HepG2 (cell line): ENCODE data around the gene SWSAP1. TPM values are rescaled to one million over a fixed set of nuclear protein-coding genes. Genes with fewer than 3 reads are reported as not detected.

Experiments used
- ADNP ChIP-seq: sonication (generic); formaldehyde crosslinking; IDR thresholded peaks from 2 replicates; pipeline ENCODE4 v1.4.0; 2020; ENCODE audit warnings: missing genetic modification reagents
- MAFF ChIP-seq: IDR thresholded peaks from 2 replicates; pipeline ENCODE4 v1.6.1; 2011; ENCODE audit warnings: low read depth, low read length, improper control_type of control experiment
- ZNF383 ChIP-seq: sonication (generic); formaldehyde crosslinking; IDR thresholded peaks from 2 replicates; pipeline ENCODE4 v1.4.0; 2020; ENCODE audit warnings: missing genetic modification reagents, mild to moderate bottlenecking, borderline replicate concordance
- polyA plus RNA-seq, 8 experiments: library from polyadenylated mRNA; depleted of rRNA in 3 of 8; stranded (reverse) in 7 of 8; unstranded in 1 of 8; fragments of >200 nt; fragmentation: Illumina TruSeq in 4 of 8; extraction: Trizol in 4 of 8; gene quantifications; 2 replicates each; pipeline versions ENCODE4 v1.2.1 to v1.2.3, GENCODE V29; 2011 to 2016; ENCODE audit warnings: low read depth in 4 of 8, missing spikeins in 1 of 8, mixed read lengths in 1 of 8; ENCODE audit not compliant: insufficient read depth in 1 of 8
- total RNA-seq, 5 experiments: library from RNA; depleted of rRNA; stranded (reverse); fragments of >200 nt; fragmentation: Illumina TruSeq; extraction: Trizol; gene quantifications; 2 replicates each; pipeline ENCODE4 v1.2.3, GENCODE V29; 2016; ENCODE audit warnings: low read depth in 1 of 5
- TF ChIP-seq, protein P1 (sequence below), 2 experiments: fragments of 450-650 bp in 1 of 2; sonication (generic) in 1 of 2; formaldehyde crosslinking in 1 of 2; IDR thresholded peaks; 2 replicates each; pipeline versions ENCODE4 v1.6.1 to v1.8.0; 2016 to 2022; ENCODE audit warnings: antibody characterized with exemption in 1 of 2, mild to moderate bottlenecking in 1 of 2, missing genetic modification reagents in 1 of 2
- TF ChIP-seq, protein P2 (sequence below): sonication (generic); formaldehyde crosslinking; IDR thresholded peaks from 2 replicates; pipeline ENCODE4 v1.5.1; 2020; ENCODE audit warnings: mild to moderate bottlenecking, missing genetic modification reagents, moderate library complexity
- TF ChIP-seq, protein P3 (sequence below): sonication (generic); formaldehyde crosslinking; IDR thresholded peaks from 2 replicates; pipeline ENCODE4; 2020; ENCODE audit warnings: missing genetic modification reagents, mild to moderate bottlenecking, borderline replicate concordance

The SWSAP1 gene
- total and polyA plus RNA-seq, 2 of the 13 experiments (the other 11 are each of a cell fraction or from before 2014, with no cell fraction given) = 2.7 to 3.3 TPM

DNA sequence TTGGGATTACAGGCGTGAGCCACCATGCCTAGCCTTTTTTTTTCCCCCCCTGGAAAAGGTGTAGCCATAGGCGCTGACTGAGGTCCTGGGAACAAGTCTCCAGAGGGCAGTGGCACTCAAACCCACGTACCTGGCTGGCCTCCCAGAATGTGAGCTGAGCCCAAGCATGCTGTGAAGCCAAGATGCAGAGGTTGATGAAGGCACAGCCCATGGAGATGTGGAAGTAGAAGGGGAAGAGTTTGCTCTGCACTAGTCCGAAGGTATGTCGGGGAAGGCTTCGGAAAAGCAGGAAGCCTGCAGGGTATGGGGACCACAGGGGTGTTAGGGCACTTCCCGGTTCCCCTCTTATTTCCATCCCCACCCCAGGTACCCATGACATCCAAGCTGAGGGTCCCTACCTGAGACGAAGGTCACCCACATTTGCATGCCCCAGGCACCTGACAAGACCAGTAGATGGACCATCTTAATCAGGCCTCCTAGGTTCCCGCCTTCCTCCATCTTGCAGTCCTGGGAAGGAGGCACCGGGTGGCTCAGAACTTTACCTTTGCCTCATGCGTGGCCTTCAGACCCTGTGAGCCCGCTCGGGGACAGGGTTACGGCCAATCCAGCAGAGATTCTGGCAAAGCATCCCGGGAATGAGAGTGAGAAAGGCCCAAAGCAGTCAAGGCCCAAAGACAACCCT is 29.2 kb upstream of the SWSAP1 start (continued):
- TF ChIP-seq, protein P1, sequence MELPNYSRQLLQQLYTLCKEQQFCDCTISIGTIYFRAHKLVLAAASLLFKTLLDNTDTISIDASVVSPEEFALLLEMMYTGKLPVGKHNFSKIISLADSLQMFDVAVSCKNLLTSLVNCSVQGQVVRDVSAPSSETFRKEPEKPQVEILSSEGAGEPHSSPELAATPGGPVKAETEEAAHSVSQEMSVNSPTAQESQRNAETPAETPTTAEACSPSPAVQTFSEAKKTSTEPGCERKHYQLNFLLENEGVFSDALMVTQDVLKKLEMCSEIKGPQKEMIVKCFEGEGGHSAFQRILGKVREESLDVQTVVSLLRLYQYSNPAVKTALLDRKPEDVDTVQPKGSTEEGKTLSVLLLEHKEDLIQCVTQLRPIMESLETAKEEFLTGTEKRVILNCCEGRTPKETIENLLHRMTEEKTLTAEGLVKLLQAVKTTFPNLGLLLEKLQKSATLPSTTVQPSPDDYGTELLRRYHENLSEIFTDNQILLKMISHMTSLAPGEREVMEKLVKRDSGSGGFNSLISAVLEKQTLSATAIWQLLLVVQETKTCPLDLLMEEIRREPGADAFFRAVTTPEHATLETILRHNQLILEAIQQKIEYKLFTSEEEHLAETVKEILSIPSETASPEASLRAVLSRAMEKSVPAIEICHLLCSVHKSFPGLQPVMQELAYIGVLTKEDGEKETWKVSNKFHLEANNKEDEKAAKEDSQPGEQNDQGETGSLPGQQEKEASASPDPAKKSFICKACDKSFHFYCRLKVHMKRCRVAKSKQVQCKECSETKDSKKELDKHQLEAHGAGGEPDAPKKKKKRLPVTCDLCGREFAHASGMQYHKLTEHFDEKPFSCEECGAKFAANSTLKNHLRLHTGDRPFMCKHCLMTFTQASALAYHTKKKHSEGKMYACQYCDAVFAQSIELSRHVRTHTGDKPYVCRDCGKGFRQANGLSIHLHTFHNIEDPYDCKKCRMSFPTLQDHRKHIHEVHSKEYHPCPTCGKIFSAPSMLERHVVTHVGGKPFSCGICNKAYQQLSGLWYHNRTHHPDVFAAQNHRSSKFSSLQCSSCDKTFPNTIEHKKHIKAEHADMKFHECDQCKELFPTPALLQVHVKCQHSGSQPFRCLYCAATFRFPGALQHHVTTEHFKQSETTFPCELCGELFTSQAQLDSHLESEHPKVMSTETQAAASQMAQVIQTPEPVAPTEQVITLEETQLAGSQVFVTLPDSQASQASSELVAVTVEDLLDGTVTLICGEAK (IDR thresholded peaks at IDR 0.05) = no peak
- TF ChIP-seq, protein P1 (CRISPR knock-in tag; IDR thresholded peaks at IDR 0.05) = 0 out of 2 replicates have a peak, but pooled peaks have one; percentile 3
- TF ChIP-seq MAFF (no peak), ZNF383 (CRISPR knock-in tag) (peak; percentile 56; the same call in 1 of the 2 replicates), ADNP (CRISPR knock-in tag) (no peak)
- TF ChIP-seq, protein P2, sequence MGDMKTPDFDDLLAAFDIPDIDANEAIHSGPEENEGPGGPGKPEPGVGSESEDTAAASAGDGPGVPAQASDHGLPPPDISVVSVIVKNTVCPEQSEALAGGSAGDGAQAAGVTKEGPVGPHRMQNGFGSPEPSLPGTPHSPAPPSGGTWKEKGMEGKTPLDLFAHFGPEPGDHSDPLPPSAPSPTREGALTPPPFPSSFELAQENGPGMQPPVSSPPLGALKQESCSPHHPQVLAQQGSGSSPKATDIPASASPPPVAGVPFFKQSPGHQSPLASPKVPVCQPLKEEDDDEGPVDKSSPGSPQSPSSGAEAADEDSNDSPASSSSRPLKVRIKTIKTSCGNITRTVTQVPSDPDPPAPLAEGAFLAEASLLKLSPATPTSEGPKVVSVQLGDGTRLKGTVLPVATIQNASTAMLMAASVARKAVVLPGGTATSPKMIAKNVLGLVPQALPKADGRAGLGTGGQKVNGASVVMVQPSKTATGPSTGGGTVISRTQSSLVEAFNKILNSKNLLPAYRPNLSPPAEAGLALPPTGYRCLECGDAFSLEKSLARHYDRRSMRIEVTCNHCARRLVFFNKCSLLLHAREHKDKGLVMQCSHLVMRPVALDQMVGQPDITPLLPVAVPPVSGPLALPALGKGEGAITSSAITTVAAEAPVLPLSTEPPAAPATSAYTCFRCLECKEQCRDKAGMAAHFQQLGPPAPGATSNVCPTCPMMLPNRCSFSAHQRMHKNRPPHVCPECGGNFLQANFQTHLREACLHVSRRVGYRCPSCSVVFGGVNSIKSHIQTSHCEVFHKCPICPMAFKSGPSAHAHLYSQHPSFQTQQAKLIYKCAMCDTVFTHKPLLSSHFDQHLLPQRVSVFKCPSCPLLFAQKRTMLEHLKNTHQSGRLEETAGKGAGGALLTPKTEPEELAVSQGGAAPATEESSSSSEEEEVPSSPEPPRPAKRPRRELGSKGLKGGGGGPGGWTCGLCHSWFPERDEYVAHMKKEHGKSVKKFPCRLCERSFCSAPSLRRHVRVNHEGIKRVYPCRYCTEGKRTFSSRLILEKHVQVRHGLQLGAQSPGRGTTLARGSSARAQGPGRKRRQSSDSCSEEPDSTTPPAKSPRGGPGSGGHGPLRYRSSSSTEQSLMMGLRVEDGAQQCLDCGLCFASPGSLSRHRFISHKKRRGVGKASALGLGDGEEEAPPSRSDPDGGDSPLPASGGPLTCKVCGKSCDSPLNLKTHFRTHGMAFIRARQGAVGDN (CRISPR knock-in tag) = peak; percentile 28; the same call in 1 of the 2 replicates
- TF ChIP-seq, protein P3, sequence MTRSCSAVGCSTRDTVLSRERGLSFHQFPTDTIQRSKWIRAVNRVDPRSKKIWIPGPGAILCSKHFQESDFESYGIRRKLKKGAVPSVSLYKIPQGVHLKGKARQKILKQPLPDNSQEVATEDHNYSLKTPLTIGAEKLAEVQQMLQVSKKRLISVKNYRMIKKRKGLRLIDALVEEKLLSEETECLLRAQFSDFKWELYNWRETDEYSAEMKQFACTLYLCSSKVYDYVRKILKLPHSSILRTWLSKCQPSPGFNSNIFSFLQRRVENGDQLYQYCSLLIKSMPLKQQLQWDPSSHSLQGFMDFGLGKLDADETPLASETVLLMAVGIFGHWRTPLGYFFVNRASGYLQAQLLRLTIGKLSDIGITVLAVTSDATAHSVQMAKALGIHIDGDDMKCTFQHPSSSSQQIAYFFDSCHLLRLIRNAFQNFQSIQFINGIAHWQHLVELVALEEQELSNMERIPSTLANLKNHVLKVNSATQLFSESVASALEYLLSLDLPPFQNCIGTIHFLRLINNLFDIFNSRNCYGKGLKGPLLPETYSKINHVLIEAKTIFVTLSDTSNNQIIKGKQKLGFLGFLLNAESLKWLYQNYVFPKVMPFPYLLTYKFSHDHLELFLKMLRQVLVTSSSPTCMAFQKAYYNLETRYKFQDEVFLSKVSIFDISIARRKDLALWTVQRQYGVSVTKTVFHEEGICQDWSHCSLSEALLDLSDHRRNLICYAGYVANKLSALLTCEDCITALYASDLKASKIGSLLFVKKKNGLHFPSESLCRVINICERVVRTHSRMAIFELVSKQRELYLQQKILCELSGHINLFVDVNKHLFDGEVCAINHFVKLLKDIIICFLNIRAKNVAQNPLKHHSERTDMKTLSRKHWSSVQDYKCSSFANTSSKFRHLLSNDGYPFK (CRISPR knock-in tag) = no peak
